OCI-LY7 (cell line): Measurements from ENCODE around the gene ASAH2. TPM values are rescaled to one million over a fixed set of nuclear protein-coding genes. Genes with fewer than 3 reads are reported as not detected.

Source experiments
- BruUV-seq: library from RNA; stranded (reverse); fragments of 400-500 nt; replicated peaks from 2 replicates; lab custom pipeline; 2021; lab: Mats Ljungman, UMichigan
- CTCF ChIA-PET: fragments of 300-600 bp; sonication (Branson Sonifier 250); formaldehyde crosslinking; loops from one replicate; lab custom pipeline; 2022; ENCODE audit warnings: antibody characterized with exemption; ENCODE audit not compliant: unreplicated experiment; lab: Charles Lee
- POLR2A ChIA-PET: fragments of 300-600 bp; sonication (Branson Sonifier 250); formaldehyde crosslinking; loops from one replicate; lab custom pipeline; 2022; ENCODE audit warnings: antibody characterized with exemption; lab: Charles Lee
- DNase-seq: peaks from one replicate; pipeline ENCODE4 v3.0.0-alpha.2; 2015; ENCODE audit warnings: low spot score
- H2AFZ ChIP-seq: fragments of 200-600 bp; sonication (generic), shearing (Covaris generic); 2 replicates; pipeline ENCODE4 v1.6.1; 2014; ENCODE audit warnings: mild to moderate bottlenecking, antibody characterized with exemption, low read length, moderate library complexity
- H3K27ac ChIP-seq: fragments of 200-600 bp; sonication (generic); 2 replicates; pipeline ENCODE4 v1.5.1; 2014; ENCODE audit warnings: mixed run types, low read depth, mild to moderate bottlenecking, moderate library complexity, low read length, inconsistent platforms; ENCODE audit not compliant: poor library complexity, severe bottlenecking
- H3K36me3 ChIP-seq: fragments of 200-600 bp; sonication (generic); 2 replicates; pipeline ENCODE4 v1.6.1; 2014; ENCODE audit warnings: mild to moderate bottlenecking, antibody characterized with exemption, low read length, moderate library complexity, mixed read lengths; ENCODE audit not compliant: insufficient read depth
- H3K4me1 ChIP-seq: fragments of 200-600 bp; sonication (generic); 2 replicates; pipeline ENCODE4 v1.5.1; 2014; ENCODE audit warnings: mild to moderate bottlenecking, low read length; ENCODE audit not compliant: insufficient read depth, poor library complexity, severe bottlenecking
- H3K4me2 ChIP-seq: fragments of 200-600 bp; sonication (generic); 2 replicates; pipeline ENCODE4 v1.6.1; 2014; ENCODE audit warnings: mild to moderate bottlenecking, low read length
- H3K4me3 ChIP-seq: fragments of 200-600 bp; sonication (generic); 2 replicates; pipeline ENCODE4 v1.5.1; 2014; ENCODE audit warnings: mild to moderate bottlenecking, low read depth, low read length; ENCODE audit not compliant: poor library complexity, severe bottlenecking
- H3K79me2 ChIP-seq: fragments of 200-600 bp; sonication (generic); 2 replicates; pipeline ENCODE4 v1.6.1; 2016; ENCODE audit warnings: low read depth, mild to moderate bottlenecking, low read length, moderate library complexity, mixed read lengths; ENCODE audit not compliant: insufficient read depth
- H3K9me2 ChIP-seq: fragments of 200-600 bp; sonication (generic); 2 replicates; pipeline ENCODE4 v1.6.1; 2016; ENCODE audit warnings: mild to moderate bottlenecking, low read length, mixed read lengths; ENCODE audit not compliant: insufficient read depth
- H3K9me3 ChIP-seq: fragments of 200-600 bp; sonication (generic); 2 replicates; pipeline ENCODE4 v1.6.1; 2014; ENCODE audit warnings: mild to moderate bottlenecking, mixed run types, low read length, mixed read lengths
- H4K20me1 ChIP-seq: fragments of 200-600 bp; sonication (generic); 2 replicates; pipeline ENCODE4 v1.6.1; 2014; ENCODE audit warnings: mild to moderate bottlenecking, antibody characterized with exemption, low read length, moderate library complexity, mixed read lengths; ENCODE audit not compliant: insufficient read depth
- CTCF ChIP-seq: fragments of 200-600 bp; sonication (generic); conservative IDR thresholded peaks from 2 replicates; pipeline ENCODE4 v1.5.1; 2014; ENCODE audit warnings: mild to moderate bottlenecking, antibody characterized with exemption, low read length, moderate library complexity, mixed read lengths
- EZH2phosphoT487 ChIP-seq: fragments of 200-600 bp; sonication (generic); IDR thresholded peaks from 2 replicates; pipeline ENCODE4 v1.6.1; 2018; ENCODE audit warnings: low read depth, borderline replicate concordance, mild to moderate bottlenecking, mixed run types, antibody characterized with exemption, low read length, moderate library complexity, mixed read lengths
- intact Hi-C: fragments of 100-400 bp; cut with micrococcal nuclease; formaldehyde crosslinking; loops from one replicate; pipeline ENCODE4 v1.10.0; 2022; ENCODE audit not compliant: unreplicated experiment
- total RNA-seq, 2 experiments: library from RNA; depleted of rRNA in 1 of 2; stranded (reverse); fragments of >200 nt in 1 of 2; shearing (Covaris generic) in 1 of 2; gene quantifications; 2 replicates each; pipeline ENCODE4 v1.2.3, GENCODE V29; 2014 to 2022

Gene ASAH2
- total RNA-seq, 2 experiments from 2014 or later = not detected

- BruUV-seq = no TSS peak
- no peak for DNase-seq
Observed at GRCh38 chr10:50219200-50219599, 32.1 kb downstream of the ASAH2 start.

GRCh38 chr10:50216894-50217293 lies 34.4 kb downstream of the ASAH2 start:
- TF ChIP-seq EZH2phosphoT487 = no peak
- TF ChIP-seq CTCF = no peak
- Histone ChIP-seq H3K36me3 (no peaks in the 10 kb centered on the region), H3K4me3 (no peak overlapping the region), H3K79me2 (no peaks in the 10 kb centered on the region), H3K27ac (no peak overlapping the region), H4K20me1 (no peaks in the 10 kb centered on the region), H3K4me1 (no peaks in the 10 kb centered on the region), H3K9me3 (no peaks in the 10 kb centered on the region), H3K4me2 (no peak overlapping the region), H2AFZ (no peak overlapping the region), H3K9me2 (no peaks in the 10 kb centered on the region)
- ChIA-PET POLR2A (interaction anchor here (0.7 kb wide), 1 partner anchor 482 kb away, joined by 3 read pairs; no protein-coding TSS in a partner anchor), CTCF (no interaction called here)
- no peak for DNase-seq
- intact Hi-C loops = no loop called here
- BruUV-seq = no TSS peak

More at GRCh38 chr10:50219200-50219599, 32.1 kb downstream of the ASAH2 start:
- H3K4me3 ChIP-seq = no peak overlapping the region
- no peaks in the 10 kb centered on the region for H3K4me1 ChIP-seq
- no peak overlapping the region for H2AFZ ChIP-seq
- intact Hi-C loops = no loop called here
- H3K9me3 ChIP-seq = no peaks in the 10 kb centered on the region
- ChIA-PET POLR2A (no interaction called here), CTCF (no interaction called here)
- H3K36me3 ChIP-seq = no peaks in the 10 kb centered on the region
- no peaks in the 10 kb centered on the region for H4K20me1 ChIP-seq
- no peaks in the 10 kb centered on the region for H3K9me2 ChIP-seq
- no peaks in the 10 kb centered on the region for H3K79me2 ChIP-seq
- H3K27ac ChIP-seq = no peak overlapping the region
- TF ChIP-seq CTCF (no peak), EZH2phosphoT487 (no peak)
- no peak overlapping the region for H3K4me2 ChIP-seq

- ChIA-PET CTCF (no interaction called here), POLR2A (no interaction called here)
- Histone ChIP-seq H3K4me3 (no peak overlapping the region), H3K9me2 (no peaks in the 10 kb centered on the region), H3K36me3 (no peaks in the 10 kb centered on the region), H3K9me3 (no peaks in the 10 kb centered on the region), H3K4me1 (no peaks in the 10 kb centered on the region), H3K4me2 (no peak overlapping the region), H2AFZ (no peak overlapping the region), H4K20me1 (no peaks in the 10 kb centered on the region), H3K79me2 (no peaks in the 10 kb centered on the region), H3K27ac (no peak overlapping the region)
- DNase-seq = no peak
- TF ChIP-seq CTCF (no peak), EZH2phosphoT487 (no peak)
- BruUV-seq = no TSS peak
- intact Hi-C loops = no loop called here
Observed at GRCh38 chr10:50216418-50216817, 34.9 kb downstream of the ASAH2 start.
